HepG2 (cell line): Measurements from ENCODE around the gene SPRED2. TPM values are rescaled to one million over a fixed set of nuclear protein-coding genes. Genes with fewer than 3 reads are reported as not detected.

Experiments
- ARID5B ChIP-seq: IDR thresholded peaks from 2 replicates; pipeline ENCODE4 v1.4.0; 2020; ENCODE audit warnings: mild to moderate bottlenecking, missing genetic modification reagents
- ATF4 ChIP-seq, 2 experiments: fragments of 450-650 bp in 1 of 2; sonication (generic) in 1 of 2; formaldehyde crosslinking; IDR thresholded peaks; 2 replicates each; pipeline versions ENCODE4 v1.5.0 to v1.8.0; 2020 to 2022; ENCODE audit warnings: mild to moderate bottlenecking in 1 of 2, missing genetic modification reagents in 1 of 2
- ATF5 ChIP-seq: sonication (generic); formaldehyde crosslinking; IDR thresholded peaks from 2 replicates; pipeline ENCODE4 v1.4.0; 2020; ENCODE audit warnings: mild to moderate bottlenecking, low read depth, missing genetic modification reagents
- CBX2 ChIP-seq, 2 experiments: fragments of 200-600 bp in 1 of 2; sonication (generic); formaldehyde crosslinking in 1 of 2; IDR thresholded peaks; 2 replicates each; pipeline versions ENCODE4 v1.7.0 to v1.8.1; 2018 to 2022; ENCODE audit warnings: low read depth in 2 of 2, low read length in 1 of 2, mild to moderate bottlenecking in 1 of 2, missing genetic modification reagents in 1 of 2
- MAFF ChIP-seq: IDR thresholded peaks from 2 replicates; pipeline ENCODE4 v1.6.1; 2011; ENCODE audit warnings: low read depth, low read length, improper control_type of control experiment
- MAZ ChIP-seq, 2 experiments: sonication (generic) in 1 of 2; formaldehyde crosslinking in 1 of 2; IDR thresholded peaks; 2 replicates each; pipeline versions ENCODE4 v1.5.0 to v1.6.1; 2012 to 2020; ENCODE audit warnings: low read depth in 2 of 2, mild to moderate bottlenecking in 2 of 2, borderline replicate concordance in 1 of 2, improper control_type of control experiment in 1 of 2, low read length in 1 of 2, missing genetic modification reagents in 1 of 2, moderate library complexity in 1 of 2
- MTA3 ChIP-seq: sonication (generic); formaldehyde crosslinking; IDR thresholded peaks from 2 replicates; pipeline ENCODE4 v1.4.0; 2020; ENCODE audit warnings: missing genetic modification reagents
- PATZ1 ChIP-seq: sonication (generic); formaldehyde crosslinking; IDR thresholded peaks from 2 replicates; pipeline ENCODE4 v1.4.0; 2020; ENCODE audit warnings: missing genetic modification reagents
- PREB ChIP-seq: sonication (generic); formaldehyde crosslinking; IDR thresholded peaks from 2 replicates; pipeline ENCODE4 v1.4.0; 2020; ENCODE audit warnings: missing genetic modification reagents
- SKIL ChIP-seq: sonication (generic); formaldehyde crosslinking; IDR thresholded peaks from 2 replicates; pipeline ENCODE4 v1.8.0; 2022; ENCODE audit warnings: missing genetic modification reagents, mild to moderate bottlenecking, moderate library complexity, borderline replicate concordance
- ZBTB37 ChIP-seq: sonication (generic); formaldehyde crosslinking; IDR thresholded peaks from 2 replicates; pipeline ENCODE4 v1.4.0; 2020; ENCODE audit warnings: mild to moderate bottlenecking, missing genetic modification reagents
- ZNF337 ChIP-seq: sonication (generic); formaldehyde crosslinking; IDR thresholded peaks from 2 replicates; pipeline ENCODE4 v1.5.1; 2020; ENCODE audit warnings: missing genetic modification reagents, low read depth, mild to moderate bottlenecking, borderline replicate concordance
- ZNF672 ChIP-seq: sonication (generic); formaldehyde crosslinking; IDR thresholded peaks from 2 replicates; pipeline ENCODE4 v1.8.1; 2022; ENCODE audit warnings: missing genetic modification reagents
- ZSCAN12 ChIP-seq: sonication (generic); formaldehyde crosslinking; IDR thresholded peaks from 2 replicates; pipeline ENCODE4 v1.9.0; 2021; ENCODE audit warnings: mild to moderate bottlenecking, missing genetic modification reagents
- polyA plus RNA-seq, 8 experiments: library from polyadenylated mRNA; depleted of rRNA in 3 of 8; stranded (reverse) in 7 of 8; unstranded in 1 of 8; fragments of >200 nt; fragmentation: Illumina TruSeq in 4 of 8; extraction: Trizol in 4 of 8; gene quantifications; 2 replicates each; pipeline versions ENCODE4 v1.2.1 to v1.2.3, GENCODE V29; 2011 to 2016; ENCODE audit warnings: low read depth in 4 of 8, missing spikeins in 1 of 8, mixed read lengths in 1 of 8; ENCODE audit not compliant: insufficient read depth in 1 of 8
- total RNA-seq, 5 experiments: library from RNA; depleted of rRNA; stranded (reverse); fragments of >200 nt; fragmentation: Illumina TruSeq; extraction: Trizol; gene quantifications; 2 replicates each; pipeline ENCODE4 v1.2.3, GENCODE V29; 2016; ENCODE audit warnings: low read depth in 1 of 5

The SPRED2 gene
- total and polyA plus RNA-seq, 2 of the 13 experiments (the other 11 are each of a cell fraction or from before 2014, with no cell fraction given): 13.0 to 37.0 TPM

GRCh38 chr2:65373365-65373918, 59.0 kb downstream of the SPRED2 start (continued):
- peak; percentile 93 for TF ChIP-seq PATZ1 (CRISPR knock-in tag)
- peak; percentile 77; the same call in 1 of the 2 replicates for TF ChIP-seq ZNF337 (CRISPR knock-in tag)
- no peak for TF ChIP-seq CBX2 (IDR thresholded peaks at IDR 0.05; ENCODE audit: low read depth, low read length)
- TF ChIP-seq CBX2 (CRISPR knock-in tag; IDR thresholded peaks at IDR 0.05; ENCODE audit: low read depth): 0 out of 2 replicates have a peak, but pooled peaks have one; percentile 93
- no peak for TF ChIP-seq ZSCAN12
- TF ChIP-seq ARID5B: peak; percentile 100
- no peak for TF ChIP-seq ZNF672 (CRISPR knock-in tag)
- TF ChIP-seq ATF5 (CRISPR knock-in tag): no peak
- TF ChIP-seq MAFF: peak; percentile 27; the same call in 1 of the 2 replicates
- TF ChIP-seq MTA3 (CRISPR knock-in tag): no peak
- peak; percentile 87; the same call in 1 of the 2 replicates for TF ChIP-seq ZBTB37 (CRISPR knock-in tag)
- TF ChIP-seq SKIL (CRISPR knock-in tag): peak; percentile 96
- peak in 1 of 2 experiments; percentile 92; a peak in 3 of 4 replicates for TF ChIP-seq ATF4 (CRISPR knock-in tag; IDR thresholded peaks at IDR 0.05)
- no peak for TF ChIP-seq PREB (CRISPR knock-in tag)
- TF ChIP-seq MAZ (IDR thresholded peaks at IDR 0.05; ENCODE audit: borderline replicate concordance, low read depth, low read length): peak; percentile 17; the same call in 1 of the 2 replicates
- TF ChIP-seq MAZ (CRISPR knock-in tag; IDR thresholded peaks at IDR 0.05; ENCODE audit: low read depth): peak; percentile 71; the same call in 1 of the 2 replicates
